Suprapubic skin (tissue), 3 donors: Measurements from ENCODE around the gene MMAA.

ENCODE experiments used
- CTCF ChIP-seq, 2 donors: fragments of 200-600 bp in 1 of 2; fragments of 450-650 bp in 1 of 2; sonication (generic) in 1 of 2; IDR thresholded peaks; one replicate each; pipeline ENCODE4 v1.5.1; 2016 to 2019; ENCODE audit warnings: antibody characterized with exemption in 2 of 2, mild to moderate bottlenecking in 1 of 2, moderate library complexity in 1 of 2
- EP300 ChIP-seq: sonication (generic); formaldehyde crosslinking; IDR thresholded peaks from one replicate; pipeline ENCODE4 v1.6.1; 2017; ENCODE audit warnings: antibody characterized with exemption

GRCh38 chr4:145619639-145619996 lies 433 bp downstream of the MMAA start:
- TF ChIP-seq EP300 (no peak), CTCF (IDR thresholded peaks at IDR 0.05) (no peak)
